ENCODE measurements around the gene KCNJ6. TPM values are rescaled to one million over a fixed set of nuclear protein-coding genes. Genes with fewer than 3 reads are reported as not detected.

Gene KCNJ6
- total RNA-seq, 1 experiment from 2014 or later, result not detected

GRCh38 chr21:37843191-37843590 is 73.1 kb downstream of the KCNJ6 start:
- POLR2A ChIA-PET (ENCODE audit: low non-redundant PET), result no interaction called here
- H3K4me1 ChIP-seq (ENCODE audit: insufficient read depth, low read length, poor library complexity, severe bottlenecking), result no peaks in the 10 kb centered on the region
- no peaks in the 10 kb centered on the region for H3K9me3 ChIP-seq (ENCODE audit: low read depth, low read length, poor library complexity, severe bottlenecking)
- no peaks in the 10 kb centered on the region for H3K36me3 ChIP-seq (ENCODE audit: insufficient read depth, low read length, poor library complexity, severe bottlenecking)
- CTCF ChIA-PET, result no interaction called here
- DNase-seq (ENCODE audit: low spot score), result no peak
- no peak overlapping the region for H3K27ac ChIP-seq (ENCODE audit: low read depth, low read length, poor library complexity, severe bottlenecking)
- TF ChIP-seq EZH2 (IDR thresholded peaks at IDR 0.05; ENCODE audit: borderline replicate concordance, low read depth, low read length, poor library complexity, severe bottlenecking) (no peak), CTCF (conservative IDR thresholded peaks at IDR 0.05; ENCODE audit: low read depth, low read length) (no peak)
- peaks cover 17% of the 10 kb centered on the region for H3K27me3 ChIP-seq (replicated peaks; ENCODE audit: insufficient read depth, low read depth, low read length, poor library complexity)
- intact Hi-C loops (cut with micrococcal nuclease; ENCODE audit: unreplicated experiment), result no loop called here
- no peak overlapping the region for H3K4me3 ChIP-seq (ENCODE audit: low read depth, low read length, poor library complexity, severe bottlenecking)
- no TSS peak for BruUV-seq (replicated peaks)

GRCh38 chr21:37842163-37842919 is 73.9 kb downstream of the KCNJ6 start:
- BruUV-seq (replicated peaks), result no TSS peak

GRCh38 chr21:37837381-37837780 is 78.9 kb downstream of the KCNJ6 start:
- ChIA-PET POLR2A (ENCODE audit: low non-redundant PET) (no interaction called here), CTCF (no interaction called here)
- Histone ChIP-seq H3K4me3 (ENCODE audit: low read depth, low read length, poor library complexity, severe bottlenecking) (no peak overlapping the region), H3K27me3 (replicated peaks; ENCODE audit: insufficient read depth, low read depth, low read length, poor library complexity) (peaks cover 17% of the 10 kb centered on the region), H3K4me1 (ENCODE audit: insufficient read depth, low read length, poor library complexity, severe bottlenecking) (no peaks in the 10 kb centered on the region), H3K36me3 (ENCODE audit: insufficient read depth, low read length, poor library complexity, severe bottlenecking) (no peaks in the 10 kb centered on the region), H3K9me3 (ENCODE audit: low read depth, low read length, poor library complexity, severe bottlenecking) (no peaks in the 10 kb centered on the region), H3K27ac (ENCODE audit: low read depth, low read length, poor library complexity, severe bottlenecking) (no peak overlapping the region)
- no peak for DNase-seq (ENCODE audit: low spot score)
- TF ChIP-seq EZH2 (IDR thresholded peaks at IDR 0.05; ENCODE audit: borderline replicate concordance, low read depth, low read length, poor library complexity, severe bottlenecking) (no peak), CTCF (conservative IDR thresholded peaks at IDR 0.05; ENCODE audit: low read depth, low read length) (no peak)
- intact Hi-C loops (cut with micrococcal nuclease; ENCODE audit: unreplicated experiment), result no loop called here
- no TSS peak for BruUV-seq (replicated peaks)

More at GRCh38 chr21:37842163-37842919, 73.9 kb downstream of the KCNJ6 start:
- H3K9me3 ChIP-seq (ENCODE audit: low read depth, low read length, poor library complexity, severe bottlenecking), result no peaks in the 10 kb centered on the region
- no peak overlapping the region for H3K27ac ChIP-seq (ENCODE audit: low read depth, low read length, poor library complexity, severe bottlenecking)
- no peaks in the 10 kb centered on the region for H3K4me1 ChIP-seq (ENCODE audit: insufficient read depth, low read length, poor library complexity, severe bottlenecking)
- intact Hi-C loops (cut with micrococcal nuclease; ENCODE audit: unreplicated experiment), result no loop called here
- no peak for DNase-seq (ENCODE audit: low spot score)
- H3K36me3 ChIP-seq (ENCODE audit: insufficient read depth, low read length, poor library complexity, severe bottlenecking), result no peaks in the 10 kb centered on the region
- H3K4me3 ChIP-seq (ENCODE audit: low read depth, low read length, poor library complexity, severe bottlenecking), result no peak overlapping the region
- peaks cover 17% of the 10 kb centered on the region for H3K27me3 ChIP-seq (replicated peaks; ENCODE audit: insufficient read depth, low read depth, low read length, poor library complexity)
- POLR2A ChIA-PET (ENCODE audit: low non-redundant PET), result no interaction called here
- CTCF ChIA-PET, result no interaction called here
- no peak for TF ChIP-seq EZH2 (IDR thresholded peaks at IDR 0.05; ENCODE audit: borderline replicate concordance, low read depth, low read length, poor library complexity, severe bottlenecking)
- TF ChIP-seq CTCF (conservative IDR thresholded peaks at IDR 0.05; ENCODE audit: low read depth, low read length), result no peak

Data from A673 (cell line).